ENCODE measurements around the gene TRIM45. TPM values are rescaled to one million over a fixed set of nuclear protein-coding genes. Genes with fewer than 3 reads are reported as not detected.

TRIM45 gene
- total and polyA plus RNA-seq, 2 donors (not counting 1 experiment from before 2014, with no cell fraction given): 0.64 to 2.5 TPM

- ChIA-PET POLR2A (no interaction called here), CTCF (interaction anchor here (1.4 to 2.4 kb wide), 2 partner anchors 8 to 759 kb away, joined by 3 to 10 read pairs; no protein-coding TSS in a partner anchor)
- H3K9me3 ChIP-seq (ENCODE audit: control extremely low read depth in 1 of 3, control insufficient read depth in 2 of 3, insufficient read depth in 1 of 3, low read length in 2 of 3): no peaks in the 10 kb centered on the region
- H3K4me1 Mint-ChIP-seq: no peaks in the 10 kb centered on the region
- H3K4me1 ChIP-seq (ENCODE audit: control insufficient read depth in 2 of 2, insufficient read depth in 2 of 2, low read length in 2 of 2): no peaks in the 10 kb centered on the region
- no peak overlapping the region for H3K4me2 ChIP-seq (replicated peaks; ENCODE audit: low read depth, low read length, poor library complexity, severe bottlenecking)
- no peaks in the 10 kb centered on the region for H3K79me2 ChIP-seq (ENCODE audit: control insufficient read depth, insufficient read depth, low read length)
- H2AFZ ChIP-seq (ENCODE audit: insufficient read depth, low read depth, low read length, poor library complexity, severe bottlenecking): no peak overlapping the region
- no peak overlapping the region for H3K4me3 ChIP-seq (ENCODE audit: control extremely low read depth in 1 of 5, extremely low read depth in 1 of 5, insufficient read depth in 1 of 5, low read depth in 2 of 5, low read length in 4 of 5)
- H3K9me3 Mint-ChIP-seq (ENCODE audit: insufficient read depth): no peaks in the 10 kb centered on the region
- no peak overlapping the region for H3K27ac Mint-ChIP-seq
- H4K20me1 ChIP-seq (ENCODE audit: control insufficient read depth, insufficient read depth, low read length, poor library complexity, severe bottlenecking): no peaks in the 10 kb centered on the region
- no peak overlapping the region for H3K27ac ChIP-seq (ENCODE audit: low read length in 2 of 2)
- TF ChIP-seq EZH2 (IDR thresholded peaks at IDR 0.05; ENCODE audit: borderline replicate concordance, insufficient read depth, low read depth, low read length, poor library complexity, severe bottlenecking): no peak
- no peak for TF ChIP-seq CTCF (IDR thresholded peaks at IDR 0.05)
- no peak overlapping the region for H3K9ac ChIP-seq (ENCODE audit: low read length)
- no peak for DNase-seq
- H3K27me3 ChIP-seq (replicated peaks in 1 of 4; ENCODE audit: control extremely low read depth in 1 of 4, control insufficient read depth in 3 of 4, insufficient read depth in 4 of 4, low read length in 3 of 4): peaks cover 0 to 3% (median 0%) of the 10 kb centered on the region in 4 experiments
- no peaks in the 10 kb centered on the region for H3K36me3 ChIP-seq (replicated peaks in 1 of 2; ENCODE audit: control extremely low read depth in 1 of 2, control insufficient read depth in 1 of 2, extremely low read depth in 1 of 2, insufficient read depth in 2 of 2, low read length in 1 of 2)
- peaks cover 4% of the 10 kb centered on the region for H3K27me3 Mint-ChIP-seq
- H3K4me3 Mint-ChIP-seq: no peak overlapping the region
- no peak for ATAC-seq (ENCODE audit: low read depth)
- intact Hi-C loops (cut with micrococcal nuclease): no loop called here
- WGBS (ENCODE audit: insufficient coverage): 100% methylated on average over 1 of the region's 2 CpGs
Measured at GRCh38 chr1:117136749-117137148, 15.2 kb upstream of the TRIM45 start.

- H3K79me2 ChIP-seq (ENCODE audit: control insufficient read depth, insufficient read depth, low read length): no peaks in the 10 kb centered on the region
- ChIA-PET CTCF (no interaction called here), POLR2A (no interaction called here)
- no peak overlapping the region for H3K27ac ChIP-seq (ENCODE audit: low read length in 2 of 2)
- H4K20me1 ChIP-seq (ENCODE audit: control insufficient read depth, insufficient read depth, low read length, poor library complexity, severe bottlenecking): no peaks in the 10 kb centered on the region
- no peaks in the 10 kb centered on the region for H3K9me3 ChIP-seq (ENCODE audit: control extremely low read depth in 1 of 3, control insufficient read depth in 2 of 3, insufficient read depth in 1 of 3, low read length in 2 of 3)
- H3K4me3 ChIP-seq (ENCODE audit: control extremely low read depth in 1 of 5, extremely low read depth in 1 of 5, insufficient read depth in 1 of 5, low read depth in 2 of 5, low read length in 4 of 5): no peak overlapping the region
- H3K9me3 Mint-ChIP-seq (ENCODE audit: insufficient read depth): no peaks in the 10 kb centered on the region
- peaks cover 4% of the 10 kb centered on the region for H3K27me3 Mint-ChIP-seq
- H3K4me2 ChIP-seq (replicated peaks; ENCODE audit: low read depth, low read length, poor library complexity, severe bottlenecking): no peak overlapping the region
- DNase-seq: no peak
- no peak overlapping the region for H3K4me3 Mint-ChIP-seq
- H3K36me3 ChIP-seq (replicated peaks in 1 of 2; ENCODE audit: control extremely low read depth in 1 of 2, control insufficient read depth in 1 of 2, extremely low read depth in 1 of 2, insufficient read depth in 2 of 2, low read length in 1 of 2): no peaks in the 10 kb centered on the region
- H3K27ac Mint-ChIP-seq: no peak overlapping the region
- TF ChIP-seq CTCF (IDR thresholded peaks at IDR 0.05) (no peak), EZH2 (IDR thresholded peaks at IDR 0.05; ENCODE audit: borderline replicate concordance, insufficient read depth, low read depth, low read length, poor library complexity, severe bottlenecking) (no peak)
- 86% methylated on average over 1 of the region's 2 CpGs for WGBS (ENCODE audit: insufficient coverage)
- intact Hi-C loops (cut with micrococcal nuclease): no loop called here
- no peaks in the 10 kb centered on the region for H3K4me1 Mint-ChIP-seq
- no peak overlapping the region for H2AFZ ChIP-seq (ENCODE audit: insufficient read depth, low read depth, low read length, poor library complexity, severe bottlenecking)
- H3K4me1 ChIP-seq (ENCODE audit: control insufficient read depth in 2 of 2, insufficient read depth in 2 of 2, low read length in 2 of 2): no peaks in the 10 kb centered on the region
- peaks cover 0 to 3% (median 0%) of the 10 kb centered on the region in 4 experiments for H3K27me3 ChIP-seq (replicated peaks in 1 of 4; ENCODE audit: control extremely low read depth in 1 of 4, control insufficient read depth in 3 of 4, insufficient read depth in 4 of 4, low read length in 3 of 4)
- no peak for ATAC-seq (ENCODE audit: low read depth)
- no peak overlapping the region for H3K9ac ChIP-seq (ENCODE audit: low read length)
Measured at GRCh38 chr1:117135329-117135728, 13.8 kb upstream of the TRIM45 start.
